ENCODE data around the gene HSF2.

DNA sequence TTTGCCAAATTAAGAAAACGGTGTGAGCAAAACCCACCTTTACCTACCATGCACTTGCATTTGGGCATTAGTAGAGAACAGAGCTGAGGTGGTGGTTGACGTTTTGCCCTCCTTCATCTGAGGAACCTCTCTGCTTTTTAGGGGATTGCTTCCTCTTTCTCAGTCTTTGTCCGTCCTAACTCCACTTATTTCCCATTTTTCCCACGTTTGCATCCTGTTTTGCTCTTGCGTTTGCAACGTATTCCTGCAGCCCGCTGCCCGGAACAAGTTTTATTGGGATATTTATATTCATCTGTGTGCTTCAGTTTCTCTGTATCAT, 72.5 kb downstream of the HSF2 start:
- TF ChIP-seq POLR2AphosphoS5 (IDR thresholded peaks at IDR 0.05; ENCODE audit: insufficient read depth in 1 of 2, low read depth in 1 of 2) (no peak), POLR2A (IDR thresholded peaks at IDR 0.05) (no peak)
- TF ChIP-seq, protein P1, sequence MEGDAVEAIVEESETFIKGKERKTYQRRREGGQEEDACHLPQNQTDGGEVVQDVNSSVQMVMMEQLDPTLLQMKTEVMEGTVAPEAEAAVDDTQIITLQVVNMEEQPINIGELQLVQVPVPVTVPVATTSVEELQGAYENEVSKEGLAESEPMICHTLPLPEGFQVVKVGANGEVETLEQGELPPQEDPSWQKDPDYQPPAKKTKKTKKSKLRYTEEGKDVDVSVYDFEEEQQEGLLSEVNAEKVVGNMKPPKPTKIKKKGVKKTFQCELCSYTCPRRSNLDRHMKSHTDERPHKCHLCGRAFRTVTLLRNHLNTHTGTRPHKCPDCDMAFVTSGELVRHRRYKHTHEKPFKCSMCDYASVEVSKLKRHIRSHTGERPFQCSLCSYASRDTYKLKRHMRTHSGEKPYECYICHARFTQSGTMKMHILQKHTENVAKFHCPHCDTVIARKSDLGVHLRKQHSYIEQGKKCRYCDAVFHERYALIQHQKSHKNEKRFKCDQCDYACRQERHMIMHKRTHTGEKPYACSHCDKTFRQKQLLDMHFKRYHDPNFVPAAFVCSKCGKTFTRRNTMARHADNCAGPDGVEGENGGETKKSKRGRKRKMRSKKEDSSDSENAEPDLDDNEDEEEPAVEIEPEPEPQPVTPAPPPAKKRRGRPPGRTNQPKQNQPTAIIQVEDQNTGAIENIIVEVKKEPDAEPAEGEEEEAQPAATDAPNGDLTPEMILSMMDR (IDR thresholded peaks at IDR 0.05), result no peak

All from vagina (tissue), 2 donors.